ENCODE results near the gene ARHGAP18.

- TF ChIP-seq SUZ12 (IDR thresholded peaks at IDR 0.05) (no peak), FOXM1 (IDR thresholded peaks at IDR 0.05; ENCODE audit: borderline replicate concordance) (no peak), ZNF384 (IDR thresholded peaks at IDR 0.05) (no peak), FOXA1 (IDR thresholded peaks at IDR 0.05) (no peak), SP1 (IDR thresholded peaks at IDR 0.05) (no peak), HDGF (IDR thresholded peaks at IDR 0.05; ENCODE audit: borderline replicate concordance) (no peak), BHLHE40 (IDR thresholded peaks at IDR 0.05; ENCODE audit: borderline replicate concordance) (no peak), L3MBTL2 (conservative IDR thresholded peaks at IDR 0.05) (no peak)
Observed at GRCh38 chr6:129671442-129672340, 38.3 kb downstream of the ARHGAP18 start.
